K562 (cell line): Measurements from ENCODE around the gene TRIM44. TPM values are rescaled to one million over a fixed set of nuclear protein-coding genes. Genes with fewer than 3 reads are reported as not detected.

Experiments
- ARID2 ChIP-seq: fragments of 450-650 bp; IDR thresholded peaks from 2 replicates; pipeline ENCODE4 v1.6.1; 2017; ENCODE audit warnings: antibody characterized with exemption, mild to moderate bottlenecking
- CREBBP ChIP-seq: IDR thresholded peaks from one replicate; pipeline ENCODE4 v1.6.1; 2012; ENCODE audit warnings: low read depth, mild to moderate bottlenecking, control low read depth, inconsistent platforms, low read length
- E2F8 ChIP-seq: fragments of 450-650 bp; IDR thresholded peaks from 2 replicates; pipeline ENCODE4 v1.7.1; 2018; ENCODE audit warnings: mild to moderate bottlenecking, low read depth; ENCODE audit not compliant: partially characterized antibody
- NCOR1 ChIP-seq: fragments of 450-650 bp; IDR thresholded peaks from 2 replicates; pipeline ENCODE4 v1.6.1; 2016; ENCODE audit warnings: mild to moderate bottlenecking, moderate library complexity
- PKNOX1 ChIP-seq: fragments of 450-650 bp; IDR thresholded peaks from 2 replicates; pipeline ENCODE4 v1.6.1; 2016
- POLR2H ChIP-seq: IDR thresholded peaks from 2 replicates; pipeline ENCODE4 v1.6.1; 2016; ENCODE audit warnings: missing genetic modification characterization, low read depth, mild to moderate bottlenecking, control low read depth, missing compliant biosample characterization, moderate library complexity
- RNF2 ChIP-seq: sonication (generic); IDR thresholded peaks from 2 replicates; pipeline ENCODE4 v1.6.1; 2016
- SREBF2 ChIP-seq: sonication (generic); formaldehyde crosslinking; IDR thresholded peaks from 2 replicates; pipeline ENCODE4 v1.4.0; 2020; ENCODE audit warnings: mild to moderate bottlenecking, missing genetic modification reagents
- TCF7 ChIP-seq: sonication (generic); IDR thresholded peaks from 2 replicates; pipeline ENCODE4 v1.6.1; 2016; ENCODE audit warnings: antibody characterized with exemption, borderline replicate concordance
- TRIM28 ChIP-seq: fragments of 450-650 bp; IDR thresholded peaks from 2 replicates; pipeline ENCODE4 v1.6.1; 2017
- ZKSCAN3 ChIP-seq: fragments of 250-450 bp; sonication (Bioruptor Pico); IDR thresholded peaks from 2 replicates; pipeline ENCODE4 v1.4.0; 2020
- ZNF408 ChIP-seq: fragments of 250-450 bp; sonication (Bioruptor Pico); IDR thresholded peaks from 2 replicates; pipeline ENCODE4 v1.4.0; 2020; ENCODE audit warnings: low read depth, mild to moderate bottlenecking, moderate library complexity
- ZNF583 ChIP-seq: fragments of 250-450 bp; sonication (Bioruptor Pico); IDR thresholded peaks from 2 replicates; pipeline ENCODE4 v1.4.0; 2020
- ZNF766 ChIP-seq: fragments of 200-800 bp; sonication (Bioruptor generic); conservative IDR thresholded peaks from 2 replicates; pipeline ENCODE4 v1.6.1; 2016; ENCODE audit warnings: missing genetic modification characterization, missing compliant biosample characterization
- polyA plus RNA-seq, 8 experiments: library from polyadenylated mRNA; depleted of rRNA in 4 of 8; stranded (reverse) in 5 of 8; unstranded in 3 of 8; fragments of >200 nt; fragmentation: Nextera tagmentation in 2 of 8; fragmentation: Illumina TruSeq in 1 of 8; extraction: Ambion mirVana in 2 of 8; extraction: Trizol in 1 of 8; gene quantifications; 2 replicates each; pipeline versions ENCODE4 v1.2.1 to v1.2.3, GENCODE V29; 2011 to 2014; ENCODE audit warnings: inconsistent platforms in 1 of 8, missing spikeins in 1 of 8
- total RNA-seq, 7 experiments: library from RNA; depleted of rRNA in 6 of 7; stranded (reverse); fragments of >200 nt in 6 of 7; fragmentation: Illumina TruSeq in 2 of 7; extraction: Trizol in 2 of 7; gene quantifications; 2 replicates each; pipeline versions ENCODE4 v1.2.1 to v1.2.3, GENCODE V29; 2011 to 2021; ENCODE audit warnings: low replicate concordance in 1 of 7
- TF ChIP-seq, protein P1 (sequence below): fragments of 250-450 bp; sonication (Bioruptor Pico); IDR thresholded peaks from 2 replicates; pipeline ENCODE4 v1.5.0; 2022; ENCODE audit warnings: mild to moderate bottlenecking
- TF ChIP-seq, protein P2 (sequence below): sonication (generic); formaldehyde crosslinking; IDR thresholded peaks from 2 replicates; pipeline ENCODE4 v1.5.0; 2020; ENCODE audit warnings: missing genetic modification reagents
- TF ChIP-seq, protein P3 (sequence below): fragments of 250-450 bp; sonication (Bioruptor Pico); IDR thresholded peaks from 2 replicates; pipeline ENCODE4 v1.8.0; 2022; ENCODE audit warnings: moderate library complexity, mild to moderate bottlenecking, inconsistent platforms
- TF ChIP-seq, protein P4 (sequence below): sonication (generic); formaldehyde crosslinking; IDR thresholded peaks from 2 replicates; pipeline ENCODE4 v1.8.0; 2022; ENCODE audit warnings: mild to moderate bottlenecking, missing genetic modification reagents

Gene TRIM44
- total and polyA plus RNA-seq, 9 of the 15 experiments (the other 6 are each of a cell fraction or from before 2014, with no cell fraction given), result 8.3 to 105 (median 37.2) TPM

DNA sequence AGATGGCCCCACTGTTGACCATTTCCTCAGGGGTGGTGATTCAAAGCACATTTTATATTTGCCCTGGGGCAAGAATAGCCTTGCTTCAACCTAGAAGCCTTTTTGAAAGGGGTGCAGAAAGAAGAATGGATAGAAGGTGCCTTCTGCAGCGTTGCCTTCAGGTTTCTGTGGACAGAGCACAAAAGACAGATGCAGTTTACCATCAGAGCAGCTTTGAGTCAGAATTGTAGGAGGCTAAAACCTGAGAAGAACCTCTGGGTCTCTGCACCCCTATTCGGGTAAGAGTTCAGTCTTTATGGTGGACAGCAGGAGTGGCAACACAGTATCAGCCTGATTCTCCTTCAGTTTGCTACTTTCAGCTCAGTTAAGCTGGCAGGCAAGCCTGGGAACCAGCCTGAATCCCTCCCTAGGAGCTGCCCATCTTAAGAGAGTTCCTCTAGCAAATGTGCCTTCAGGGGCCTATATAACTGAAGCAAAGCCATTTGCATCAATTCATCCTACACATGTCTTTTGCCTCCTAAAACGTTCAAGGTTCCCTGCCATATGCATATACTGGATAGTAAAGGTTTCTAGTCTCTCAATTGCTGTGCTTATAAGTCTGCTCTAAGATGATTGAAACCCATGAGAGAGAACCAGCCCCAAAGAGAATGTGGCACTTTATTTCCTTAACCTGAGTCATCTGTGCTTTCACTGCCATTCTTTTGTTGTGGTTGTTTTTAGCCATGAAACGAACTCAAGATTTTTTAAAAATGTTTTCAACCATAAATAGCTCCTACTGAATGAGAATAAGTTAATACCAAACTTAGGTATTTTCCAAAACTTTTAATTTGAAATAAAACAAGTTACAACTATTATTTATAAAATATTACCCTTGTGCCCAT lies 123.0 kb downstream of the TRIM44 start (continued):
- TF ChIP-seq E2F8, result no peak
- no peak for TF ChIP-seq ZNF766 (CRISPR knock-in tag)
- no peak for TF ChIP-seq SREBF2 (CRISPR knock-in tag)
- TF ChIP-seq, protein P1, sequence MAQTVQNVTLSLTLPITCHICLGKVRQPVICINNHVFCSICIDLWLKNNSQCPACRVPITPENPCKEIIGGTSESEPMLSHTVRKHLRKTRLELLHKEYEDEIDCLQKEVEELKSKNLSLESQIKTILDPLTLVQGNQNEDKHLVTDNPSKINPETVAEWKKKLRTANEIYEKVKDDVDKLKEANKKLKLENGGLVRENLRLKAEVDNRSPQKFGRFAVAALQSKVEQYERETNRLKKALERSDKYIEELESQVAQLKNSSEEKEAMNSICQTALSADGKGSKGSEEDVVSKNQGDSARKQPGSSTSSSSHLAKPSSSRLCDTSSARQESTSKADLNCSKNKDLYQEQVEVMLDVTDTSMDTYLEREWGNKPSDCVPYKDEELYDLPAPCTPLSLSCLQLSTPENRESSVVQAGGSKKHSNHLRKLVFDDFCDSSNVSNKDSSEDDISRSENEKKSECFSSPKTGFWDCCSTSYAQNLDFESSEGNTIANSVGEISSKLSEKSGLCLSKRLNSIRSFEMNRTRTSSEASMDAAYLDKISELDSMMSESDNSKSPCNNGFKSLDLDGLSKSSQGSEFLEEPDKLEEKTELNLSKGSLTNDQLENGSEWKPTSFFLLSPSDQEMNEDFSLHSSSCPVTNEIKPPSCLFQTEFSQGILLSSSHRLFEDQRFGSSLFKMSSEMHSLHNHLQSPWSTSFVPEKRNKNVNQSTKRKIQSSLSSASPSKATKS (CRISPR knock-in tag), result 0 out of 2 replicates have a peak, but pooled peaks have one; percentile 24
- TF ChIP-seq ZNF583 (CRISPR knock-in tag), result 0 out of 2 replicates have a peak, but pooled peaks have one; percentile 4
- TF ChIP-seq, protein P2, sequence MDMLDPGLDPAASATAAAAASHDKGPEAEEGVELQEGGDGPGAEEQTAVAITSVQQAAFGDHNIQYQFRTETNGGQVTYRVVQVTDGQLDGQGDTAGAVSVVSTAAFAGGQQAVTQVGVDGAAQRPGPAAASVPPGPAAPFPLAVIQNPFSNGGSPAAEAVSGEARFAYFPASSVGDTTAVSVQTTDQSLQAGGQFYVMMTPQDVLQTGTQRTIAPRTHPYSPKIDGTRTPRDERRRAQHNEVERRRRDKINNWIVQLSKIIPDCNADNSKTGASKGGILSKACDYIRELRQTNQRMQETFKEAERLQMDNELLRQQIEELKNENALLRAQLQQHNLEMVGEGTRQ (CRISPR knock-in tag), result no peak
- TF ChIP-seq, protein P3, sequence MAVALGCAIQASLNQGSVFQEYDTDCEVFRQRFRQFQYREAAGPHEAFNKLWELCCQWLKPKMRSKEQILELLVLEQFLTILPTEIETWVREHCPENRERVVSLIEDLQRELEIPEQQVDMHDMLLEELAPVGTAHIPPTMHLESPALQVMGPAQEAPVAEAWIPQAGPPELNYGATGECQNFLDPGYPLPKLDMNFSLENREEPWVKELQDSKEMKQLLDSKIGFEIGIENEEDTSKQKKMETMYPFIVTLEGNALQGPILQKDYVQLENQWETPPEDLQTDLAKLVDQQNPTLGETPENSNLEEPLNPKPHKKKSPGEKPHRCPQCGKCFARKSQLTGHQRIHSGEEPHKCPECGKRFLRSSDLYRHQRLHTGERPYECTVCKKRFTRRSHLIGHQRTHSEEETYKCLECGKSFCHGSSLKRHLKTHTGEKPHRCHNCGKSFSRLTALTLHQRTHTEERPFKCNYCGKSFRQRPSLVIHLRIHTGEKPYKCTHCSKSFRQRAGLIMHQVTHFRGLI, result no peak
- TF ChIP-seq TCF7, result no peak
- TF ChIP-seq TRIM28, result no peak
- no peak for TF ChIP-seq ARID2
- no peak for TF ChIP-seq ZKSCAN3 (CRISPR knock-in tag)
- TF ChIP-seq PKNOX1, result no peak
- no peak for TF ChIP-seq NCOR1
- no peak for TF ChIP-seq RNF2
- no peak for TF ChIP-seq POLR2H (tag)
- TF ChIP-seq ZNF408 (CRISPR knock-in tag), result no peak
- no peak for TF ChIP-seq CREBBP
- TF ChIP-seq, protein P4, sequence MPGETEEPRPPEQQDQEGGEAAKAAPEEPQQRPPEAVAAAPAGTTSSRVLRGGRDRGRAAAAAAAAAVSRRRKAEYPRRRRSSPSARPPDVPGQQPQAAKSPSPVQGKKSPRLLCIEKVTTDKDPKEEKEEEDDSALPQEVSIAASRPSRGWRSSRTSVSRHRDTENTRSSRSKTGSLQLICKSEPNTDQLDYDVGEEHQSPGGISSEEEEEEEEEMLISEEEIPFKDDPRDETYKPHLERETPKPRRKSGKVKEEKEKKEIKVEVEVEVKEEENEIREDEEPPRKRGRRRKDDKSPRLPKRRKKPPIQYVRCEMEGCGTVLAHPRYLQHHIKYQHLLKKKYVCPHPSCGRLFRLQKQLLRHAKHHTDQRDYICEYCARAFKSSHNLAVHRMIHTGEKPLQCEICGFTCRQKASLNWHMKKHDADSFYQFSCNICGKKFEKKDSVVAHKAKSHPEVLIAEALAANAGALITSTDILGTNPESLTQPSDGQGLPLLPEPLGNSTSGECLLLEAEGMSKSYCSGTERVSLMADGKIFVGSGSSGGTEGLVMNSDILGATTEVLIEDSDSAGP (CRISPR knock-in tag), result no peak
